ENCODE results near the gene LRRC4C. TPM values are rescaled to one million over a fixed set of nuclear protein-coding genes. Genes with fewer than 3 reads are reported as not detected.

Gene LRRC4C
- total and polyA plus RNA-seq, 2 donors (not counting 3 experiments of a cell fraction or from before 2014, with no cell fraction given), result not detected

DNA sequence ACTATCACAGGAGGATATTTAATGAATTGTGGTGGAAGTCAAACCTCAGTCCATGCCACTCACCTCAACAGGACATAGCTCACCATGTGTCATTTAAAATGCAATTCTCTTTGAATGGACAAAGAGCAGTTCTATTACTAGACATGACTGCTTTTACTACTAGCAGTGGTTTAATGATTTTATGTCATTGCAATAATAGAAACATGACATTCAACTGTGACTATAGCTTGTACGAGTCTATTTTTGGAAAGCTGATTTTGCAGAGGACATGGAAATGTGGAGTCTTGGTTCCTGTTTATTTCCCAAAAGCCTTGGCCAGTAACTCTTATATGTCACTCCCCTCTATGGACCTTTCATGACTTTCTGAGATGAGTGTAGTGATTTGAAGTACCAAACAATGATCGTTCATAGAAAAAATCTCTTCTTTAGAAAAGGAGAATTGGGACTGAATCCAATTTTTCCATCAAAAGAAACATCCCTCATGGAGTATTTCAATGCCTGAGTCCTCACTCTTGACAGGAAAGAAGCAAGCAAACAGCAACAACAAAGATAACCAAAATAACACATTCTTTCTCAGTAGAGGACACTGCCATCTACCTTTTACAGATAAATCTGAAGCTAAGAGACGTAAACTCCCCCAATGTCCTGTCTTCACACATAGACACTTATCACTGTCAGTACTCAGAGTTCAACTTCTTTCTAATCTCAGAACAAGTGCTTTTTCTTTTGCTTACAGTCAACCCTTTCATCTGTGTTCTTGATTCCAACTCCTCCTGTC is 233.4 kb downstream of the LRRC4C start:
- H3K4me1 ChIP-seq (ENCODE audit: control insufficient read depth, extremely low read depth, insufficient read depth, low read length), result no peaks in the 10 kb centered on the region
- no peaks in the 10 kb centered on the region for H3K27me3 ChIP-seq (ENCODE audit: control insufficient read depth in 2 of 2, insufficient read depth in 2 of 2, low read length in 2 of 2)
- H3K27ac ChIP-seq (ENCODE audit: insufficient read depth, low read depth, low read length), result no peak overlapping the region
- FAIRE-seq (no peak), DNase-seq (ENCODE audit: low read depth, low spot score) (no peak)
- no peak overlapping the region for H3K4me3 ChIP-seq (replicated peaks in 1 of 3; ENCODE audit: insufficient read depth in 1 of 3, low read depth in 1 of 3, low read length in 3 of 3)
- ChIA-PET POLR2A (no interaction called here), CTCF (no interaction called here)
- no peaks in the 10 kb centered on the region for H3K9me1 ChIP-seq (replicated peaks; ENCODE audit: control insufficient read depth, extremely low read depth, insufficient read depth, low read length)
- H3K36me3 ChIP-seq (ENCODE audit: control insufficient read depth in 2 of 2, extremely low read depth in 1 of 2, insufficient read depth in 2 of 2, low read length in 2 of 2), result no peaks in the 10 kb centered on the region
- no peak overlapping the region for H3K9ac ChIP-seq (replicated peaks; ENCODE audit: extremely low read depth, insufficient read depth, low read length)
- TF ChIP-seq FOS (IDR thresholded peaks at IDR 0.05; ENCODE audit: borderline replicate concordance, insufficient read depth, low read length) (no peak), JUN (IDR thresholded peaks at IDR 0.05; ENCODE audit: borderline replicate concordance, insufficient read depth, insufficient read length, low read depth) (no peak), POLR2AphosphoS5 (IDR thresholded peaks at IDR 0.05; ENCODE audit: insufficient read depth, low read depth, low read length) (no peak), POLR2A (IDR thresholded peaks at IDR 0.05; ENCODE audit: low read depth, low read length) (no peak), GATA2 (IDR thresholded peaks at IDR 0.05; ENCODE audit: insufficient read depth, insufficient read length, low read depth, low read length) (no peak)
- dilution Hi-C loops (cut with MboI; ENCODE audit: extremely low pct_ligation_motif_present, low sequenced_read_pairs) (no loop called here), intact Hi-C loops (cut with micrococcal nuclease) (no loop called here)
- no TSS peak for BruUV-seq (replicated peaks)
- H2AFZ ChIP-seq (ENCODE audit: low read depth, low read length), result no peak overlapping the region
- H3K9me3 ChIP-seq (replicated peaks; ENCODE audit: control insufficient read depth, insufficient read depth, low read length), result peaks cover 6% of the 10 kb centered on the region
- no peaks in the 10 kb centered on the region for H4K20me1 ChIP-seq (replicated peaks; ENCODE audit: control insufficient read depth, extremely low read depth, insufficient read depth, low read length)
- no peak overlapping the region for H3K4me2 ChIP-seq (ENCODE audit: insufficient read depth, low read length)
- no peaks in the 10 kb centered on the region for H3K79me2 ChIP-seq (ENCODE audit: control insufficient read depth, insufficient read depth, low read length)

DNA sequence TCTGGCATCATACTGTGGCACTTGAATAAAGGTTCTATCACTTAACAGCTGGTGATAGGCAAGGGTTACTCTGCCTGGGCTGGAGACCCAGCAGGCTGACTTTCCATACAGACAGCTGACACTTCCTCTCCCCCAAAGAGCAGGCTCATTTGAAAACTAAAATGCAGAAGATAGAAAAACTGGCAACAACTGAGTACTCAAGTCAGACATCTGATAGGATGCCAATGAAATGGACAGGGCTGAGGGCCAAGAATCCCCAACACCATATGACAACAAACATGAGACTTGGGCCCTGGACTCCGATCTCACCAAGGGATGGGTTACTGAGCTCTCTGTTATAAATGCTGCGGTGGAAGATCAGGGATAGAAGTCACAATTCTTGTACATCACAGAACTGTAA is 237.2 kb downstream of the LRRC4C start:
- H3K4me3 ChIP-seq (replicated peaks in 1 of 3; ENCODE audit: insufficient read depth in 1 of 3, low read depth in 1 of 3, low read length in 3 of 3), result no peak overlapping the region
- H2AFZ ChIP-seq (ENCODE audit: low read depth, low read length), result no peak overlapping the region
- no peak overlapping the region for H3K27ac ChIP-seq (ENCODE audit: insufficient read depth, low read depth, low read length)
- intact Hi-C loops (cut with micrococcal nuclease), result no loop called here
- H3K9me3 ChIP-seq (replicated peaks; ENCODE audit: control insufficient read depth, insufficient read depth, low read length), result peaks cover 6% of the 10 kb centered on the region
- H3K9me1 ChIP-seq (replicated peaks; ENCODE audit: control insufficient read depth, extremely low read depth, insufficient read depth, low read length), result no peaks in the 10 kb centered on the region
- DNase-seq (ENCODE audit: low read depth, low spot score) (no peak), FAIRE-seq (no peak)
- dilution Hi-C loops (cut with MboI; ENCODE audit: extremely low pct_ligation_motif_present, low sequenced_read_pairs), result no loop called here
- no peaks in the 10 kb centered on the region for H3K27me3 ChIP-seq (ENCODE audit: control insufficient read depth in 2 of 2, insufficient read depth in 2 of 2, low read length in 2 of 2)
- no peaks in the 10 kb centered on the region for H3K4me1 ChIP-seq (ENCODE audit: control insufficient read depth, extremely low read depth, insufficient read depth, low read length)
- no peak overlapping the region for H3K9ac ChIP-seq (replicated peaks; ENCODE audit: extremely low read depth, insufficient read depth, low read length)
- TF ChIP-seq GATA2 (IDR thresholded peaks at IDR 0.05; ENCODE audit: insufficient read depth, insufficient read length, low read depth, low read length) (no peak), MYC (IDR thresholded peaks at IDR 0.05; ENCODE audit: low read depth, low read length) (no peak), FOS (IDR thresholded peaks at IDR 0.05; ENCODE audit: borderline replicate concordance, insufficient read depth, low read length) (no peak)
- TF ChIP-seq, protein P1, sequence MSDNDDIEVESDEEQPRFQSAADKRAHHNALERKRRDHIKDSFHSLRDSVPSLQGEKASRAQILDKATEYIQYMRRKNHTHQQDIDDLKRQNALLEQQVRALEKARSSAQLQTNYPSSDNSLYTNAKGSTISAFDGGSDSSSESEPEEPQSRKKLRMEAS (IDR thresholded peaks at IDR 0.05; ENCODE audit: insufficient read depth, insufficient read length), result no peak
- H4K20me1 ChIP-seq (replicated peaks; ENCODE audit: control insufficient read depth, extremely low read depth, insufficient read depth, low read length), result no peaks in the 10 kb centered on the region
- no peaks in the 10 kb centered on the region for H3K36me3 ChIP-seq (ENCODE audit: control insufficient read depth in 2 of 2, extremely low read depth in 1 of 2, insufficient read depth in 2 of 2, low read length in 2 of 2)
- H3K79me2 ChIP-seq (ENCODE audit: control insufficient read depth, insufficient read depth, low read length), result no peaks in the 10 kb centered on the region
- ChIA-PET POLR2A (no interaction called here), CTCF (no interaction called here)
- no TSS peak for BruUV-seq (replicated peaks)
- no peak overlapping the region for H3K4me2 ChIP-seq (ENCODE audit: insufficient read depth, low read length)

All from endothelial cell of umbilical vein (primary cell).